GM23248 (cell line): Measurements from ENCODE around the gene AMPH. TPM values are rescaled to one million over a fixed set of nuclear protein-coding genes. Genes with fewer than 3 reads are reported as not detected.

ENCODE experiments used
- DNase-seq: peaks from one replicate; pipeline ENCODE4 v3.0.0-alpha.2; 2015
- H2AFZ ChIP-seq: fragments of 200-600 bp; sonication (generic); 2 replicates; pipeline ENCODE4 v1.6.1; 2016; ENCODE audit warnings: antibody characterized with exemption
- H3F3A ChIP-seq: fragments of 200-600 bp; sonication (generic); 2 replicates; pipeline ENCODE4 v1.6.1; 2016; ENCODE audit warnings: mild to moderate bottlenecking, antibody characterized with exemption, mixed run types; ENCODE audit not compliant: insufficient read depth
- H3K27ac ChIP-seq: fragments of 200-600 bp; sonication (generic); 2 replicates; pipeline ENCODE4 v1.5.1; 2016; ENCODE audit warnings: mild to moderate bottlenecking
- H3K27me3 ChIP-seq: fragments of 200-600 bp; sonication (generic); replicated peaks from 2 replicates; pipeline ENCODE4 v1.6.1; 2016; ENCODE audit warnings: mild to moderate bottlenecking; ENCODE audit not compliant: insufficient read depth
- H3K36me3 ChIP-seq: fragments of 200-600 bp; sonication (generic); 2 replicates; pipeline ENCODE4 v1.6.1; 2016; ENCODE audit warnings: low read depth, mild to moderate bottlenecking
- H3K4me1 ChIP-seq: fragments of 200-600 bp; sonication (generic); 2 replicates; pipeline ENCODE4 v1.6.1; 2016; ENCODE audit warnings: mild to moderate bottlenecking; ENCODE audit not compliant: insufficient read depth
- H3K4me2 ChIP-seq: fragments of 200-600 bp; sonication (generic); one replicate; pipeline ENCODE4 v1.6.1; 2016; ENCODE audit warnings: mild to moderate bottlenecking; ENCODE audit not compliant: unreplicated experiment
- H3K4me3 ChIP-seq: fragments of 200-600 bp; sonication (generic); 2 replicates; pipeline ENCODE4 v1.5.1; 2016; ENCODE audit warnings: mild to moderate bottlenecking
- H3K79me2 ChIP-seq: fragments of 200-600 bp; sonication (generic); 2 replicates; pipeline ENCODE4 v1.6.1; 2016; ENCODE audit warnings: mild to moderate bottlenecking; ENCODE audit not compliant: insufficient read depth
- H3K9ac ChIP-seq: fragments of 200-600 bp; sonication (generic); 2 replicates; pipeline ENCODE4 v1.6.1; 2016; ENCODE audit warnings: mild to moderate bottlenecking
- H3K9me2 ChIP-seq: fragments of 200-600 bp; sonication (generic); 2 replicates; pipeline ENCODE4 v1.6.1; 2016; ENCODE audit warnings: mixed run types, mild to moderate bottlenecking, moderate library complexity; ENCODE audit not compliant: insufficient read depth
- H3K9me3 ChIP-seq: fragments of 200-600 bp; sonication (generic); one replicate; pipeline ENCODE4 v1.6.1; 2017; ENCODE audit warnings: low read depth
- H4K20me1 ChIP-seq: fragments of 200-600 bp; sonication (generic); 2 replicates; pipeline ENCODE4 v1.6.0; 2016; ENCODE audit not compliant: insufficient read depth
- EZH2 ChIP-seq: fragments of 200-600 bp; sonication (generic); IDR thresholded peaks from 2 replicates; pipeline ENCODE4 v1.6.1; 2018; ENCODE audit warnings: antibody characterized with exemption, mild to moderate bottlenecking; ENCODE audit not compliant: insufficient read depth, poor library complexity, severe bottlenecking
- EZH2phosphoT487 ChIP-seq: fragments of 200-600 bp; sonication (generic); IDR thresholded peaks from 2 replicates; pipeline ENCODE4 v1.6.1; 2018; ENCODE audit warnings: antibody characterized with exemption, moderate library complexity, mild to moderate bottlenecking, low read depth; ENCODE audit not compliant: insufficient read depth
- WGBS, 2 experiments: methylation state at CpG; one replicate each; pipeline ENCODE4 v1.1.6; 2015 to 2017; ENCODE audit warnings: low lambda C conversion rate in 2 of 2, low coverage in 1 of 2; ENCODE audit errors: missing lambda C conversion rate in 2 of 2; 5-methylcytosine and 5-hydroxymethylcytosine counted together
- in situ Hi-C: fragments of 300-500 bp; cut with MboI; formaldehyde crosslinking; loops from 2 replicates; pipeline ENCODE4 v1.15.0; 2020
- polyA plus RNA-seq: library from polyadenylated mRNA; unstranded; fragments of >200 nt; fragmentation: Nextera tagmentation; extraction: Ambion mirVana; gene quantifications from 2 replicates; pipeline ENCODE4 v1.2.1, GENCODE V29; 2016
- total RNA-seq: library from RNA; depleted of rRNA; stranded (reverse); fragments of >200 nt; shearing (Covaris generic); gene quantifications from 2 replicates; pipeline ENCODE4 v1.2.3, GENCODE V29; 2014

AMPH gene
- total and polyA plus RNA-seq, 2 experiments from 2014 or later: 3.1 to 4.9 TPM

DNA sequence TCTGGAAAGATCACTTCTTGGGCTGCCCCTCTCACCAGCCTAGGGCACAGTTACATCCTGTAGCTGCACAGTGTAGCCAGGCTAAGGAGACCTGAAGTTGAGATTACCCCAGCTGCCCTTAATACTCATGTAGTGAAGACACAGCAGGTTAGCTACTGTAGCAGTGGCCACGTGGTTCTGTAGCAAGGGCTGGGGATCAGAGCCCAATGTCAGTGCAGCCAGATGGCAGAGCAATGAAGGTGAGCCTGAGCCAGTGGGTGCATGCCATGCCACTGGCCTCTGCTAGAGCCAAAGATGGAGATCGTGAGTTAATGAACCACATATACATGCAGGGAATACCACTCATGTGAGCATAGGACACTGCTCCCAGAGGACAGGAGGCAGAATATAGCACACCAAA, 15.5 kb downstream of the AMPH start:
- no peak overlapping the region for H3K27ac ChIP-seq
- no peak overlapping the region for H3K4me3 ChIP-seq
- H3K4me1 ChIP-seq: no peaks in the 10 kb centered on the region
- H3K9me2 ChIP-seq: no peaks in the 10 kb centered on the region
- no peak overlapping the region for H3K4me2 ChIP-seq
- H3K9me3 ChIP-seq: no peaks in the 10 kb centered on the region
- no peaks in the 10 kb centered on the region for H4K20me1 ChIP-seq
- in situ Hi-C loops: no loop called here
- no peak overlapping the region for H3K9ac ChIP-seq
- H3K79me2 ChIP-seq: no peaks in the 10 kb centered on the region
- no peaks in the 10 kb centered on the region for H3F3A ChIP-seq
- H3K27me3 ChIP-seq: no peaks in the 10 kb centered on the region
- no peak for TF ChIP-seq EZH2phosphoT487
- no peak for TF ChIP-seq EZH2
- H3K36me3 ChIP-seq: no peaks in the 10 kb centered on the region
- H2AFZ ChIP-seq: no peak overlapping the region
- no peak for DNase-seq
- 55 to 57% methylated on average over 2 of the region's 2 CpGs for WGBS, 2 experiments

GRCh38 chr7:38607466-38607865, 23.7 kb downstream of the AMPH start:
- no peak overlapping the region for H3K4me3 ChIP-seq
- H4K20me1 ChIP-seq: no peaks in the 10 kb centered on the region
- WGBS, 2 experiments: 55 to 59% methylated on average over 2 of the region's 2 CpGs
- H3K9me2 ChIP-seq: no peaks in the 10 kb centered on the region
- H3K9me3 ChIP-seq: no peaks in the 10 kb centered on the region
- H3K9ac ChIP-seq: no peak overlapping the region
- no peak overlapping the region for H3K27ac ChIP-seq
- TF ChIP-seq EZH2phosphoT487 (no peak), EZH2 (no peak)
- H2AFZ ChIP-seq: no peak overlapping the region
- no peaks in the 10 kb centered on the region for H3K4me1 ChIP-seq
- no peaks in the 10 kb centered on the region for H3K79me2 ChIP-seq
- no peaks in the 10 kb centered on the region for H3F3A ChIP-seq
- no peak for DNase-seq
- no peaks in the 10 kb centered on the region for H3K36me3 ChIP-seq
- no peaks in the 10 kb centered on the region for H3K27me3 ChIP-seq
- in situ Hi-C loops: no loop called here
- no peak overlapping the region for H3K4me2 ChIP-seq

DNA sequence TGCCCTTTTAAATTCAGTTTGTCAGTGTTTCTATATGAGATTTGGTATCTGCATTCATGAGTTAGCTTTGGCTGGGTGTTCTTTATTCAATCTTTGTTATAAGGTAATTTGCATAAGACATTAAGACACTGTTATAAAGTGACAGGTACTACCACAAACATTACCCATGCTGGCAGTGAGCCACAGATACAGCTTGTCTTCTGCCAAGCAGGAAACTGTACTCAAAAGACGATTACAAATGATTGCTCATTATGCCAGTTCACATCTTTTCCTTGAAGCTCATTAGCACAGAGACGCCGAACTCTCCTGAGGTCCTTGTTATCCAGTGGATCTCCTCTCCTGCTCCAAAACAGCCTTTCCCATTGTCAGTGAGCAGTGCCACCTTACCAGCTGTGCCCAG, 30.4 kb downstream of the AMPH start:
- DNase-seq: no peak
- in situ Hi-C loops: no loop called here
- Histone ChIP-seq H3K9me2 (no peaks in the 10 kb centered on the region), H3K79me2 (no peaks in the 10 kb centered on the region), H3K9ac (no peak overlapping the region), H3K4me3 (no peak overlapping the region), H3K4me1 (no peaks in the 10 kb centered on the region), H3K4me2 (no peak overlapping the region), H3K27me3 (no peaks in the 10 kb centered on the region), H3K36me3 (no peaks in the 10 kb centered on the region), H3K9me3 (no peaks in the 10 kb centered on the region), H2AFZ (no peak overlapping the region), H3F3A (no peaks in the 10 kb centered on the region), H3K27ac (no peak overlapping the region), H4K20me1 (no peaks in the 10 kb centered on the region)
- TF ChIP-seq EZH2phosphoT487 (no peak), EZH2 (no peak)
- 86 to 88% methylated on average over 3 of the region's 3 CpGs for whole genome bisulfite sequencing, 2 experiments

- H3K9me2 ChIP-seq: no peaks in the 10 kb centered on the region
- H3F3A ChIP-seq: no peaks in the 10 kb centered on the region
- no peak overlapping the region for H3K4me3 ChIP-seq
- no peaks in the 10 kb centered on the region for H4K20me1 ChIP-seq
- no peak for DNase-seq
- in situ Hi-C loops: no loop called here
- 61 to 71% methylated on average over 4 of the region's 4 CpGs for WGBS, 2 experiments
- H3K36me3 ChIP-seq: no peaks in the 10 kb centered on the region
- no peaks in the 10 kb centered on the region for H3K9me3 ChIP-seq
- H3K79me2 ChIP-seq: no peaks in the 10 kb centered on the region
- H3K9ac ChIP-seq: no peak overlapping the region
- H3K27me3 ChIP-seq: no peaks in the 10 kb centered on the region
- H2AFZ ChIP-seq: no peak overlapping the region
- no peak overlapping the region for H3K4me2 ChIP-seq
- no peak for TF ChIP-seq EZH2
- no peak for TF ChIP-seq EZH2phosphoT487
- no peaks in the 10 kb centered on the region for H3K4me1 ChIP-seq
- H3K27ac ChIP-seq: no peak overlapping the region
Measured at GRCh38 chr7:38594949-38595348, 36.2 kb downstream of the AMPH start.

DNA sequence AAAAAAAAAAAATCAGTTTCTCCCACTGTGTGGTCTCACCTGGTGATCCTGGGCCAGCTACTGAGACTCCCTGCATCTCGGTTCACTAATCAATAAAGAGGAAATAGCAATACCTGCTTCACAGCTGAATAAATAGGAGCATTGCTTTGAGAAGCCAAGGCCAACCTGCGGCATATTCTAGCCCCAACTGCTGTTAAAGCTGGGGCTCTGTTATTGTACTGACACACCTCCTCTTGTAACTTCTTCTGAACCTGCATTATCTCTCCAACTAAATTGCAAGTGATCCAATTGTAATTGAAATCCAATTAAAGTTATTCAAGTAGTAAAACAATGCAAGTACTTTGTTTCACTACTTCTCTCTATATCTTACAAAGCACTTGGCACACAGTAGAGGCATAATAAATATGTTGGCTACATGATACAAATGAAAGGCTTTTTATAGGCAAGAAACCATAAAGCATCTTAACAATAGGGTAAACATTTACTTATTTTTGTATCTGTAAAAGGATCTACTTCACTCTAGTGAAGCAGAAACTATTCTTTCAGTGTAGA, 38.4 kb downstream of the AMPH start:
- no peaks in the 10 kb centered on the region for H3F3A ChIP-seq
- H3K4me2 ChIP-seq: no peak overlapping the region
- no peaks in the 10 kb centered on the region for H3K9me2 ChIP-seq
- no peak overlapping the region for H3K4me3 ChIP-seq
- in situ Hi-C loops: no loop called here
- no peaks in the 10 kb centered on the region for H3K9me3 ChIP-seq
- no peaks in the 10 kb centered on the region for H3K36me3 ChIP-seq
- no peak overlapping the region for H3K27ac ChIP-seq
- H3K9ac ChIP-seq: no peak overlapping the region
- H3K79me2 ChIP-seq: no peaks in the 10 kb centered on the region
- H2AFZ ChIP-seq: no peak overlapping the region
- H4K20me1 ChIP-seq: no peaks in the 10 kb centered on the region
- H3K27me3 ChIP-seq: no peaks in the 10 kb centered on the region
- no peaks in the 10 kb centered on the region for H3K4me1 ChIP-seq
- no peak for DNase-seq
- TF ChIP-seq EZH2phosphoT487 (no peak), EZH2 (no peak)
- WGBS, 2 experiments: 72 to 73% methylated on average over 2 of the region's 2 CpGs
